ENCODE measurements around the gene C19orf12. TPM values are rescaled to one million over a fixed set of nuclear protein-coding genes. Genes with fewer than 3 reads are reported as not detected.

The C19orf12 gene
- total and polyA plus RNA-seq, 2 donors = 18.1 to 27.5 TPM

- no peak for DNase-seq (ENCODE audit: low read depth in 6 of 9, low spot score in 9 of 9)
- H3K36me3 ChIP-seq (ENCODE audit: control insufficient read depth in 2 of 2, insufficient read depth in 2 of 2, low read length in 1 of 2) = no peaks in the 10 kb centered on the region
- 88% methylated on average over 7 of the region's 7 CpGs for WGBS
- no peaks in the 10 kb centered on the region for H3K9me3 ChIP-seq (ENCODE audit: control insufficient read depth in 2 of 2, insufficient read depth in 1 of 2, low read length in 1 of 2)
- H3K4me3 ChIP-seq (ENCODE audit: low read length in 2 of 2) = no peak overlapping the region
- no peaks in the 10 kb centered on the region for H3K27me3 ChIP-seq (ENCODE audit: control insufficient read depth in 2 of 2, insufficient read depth in 1 of 2, low read length in 1 of 2)
- no peak overlapping the region for H3K27ac ChIP-seq (ENCODE audit: low read depth in 1 of 2, low read length in 1 of 2)
- H3K4me1 ChIP-seq (ENCODE audit: control insufficient read depth in 2 of 2, insufficient read depth in 2 of 2, low read length in 2 of 2) = peaks cover 2 to 3% of the 10 kb centered on the region in 2 donors
Observed at GRCh38 chr19:29650772-29651387, 64.2 kb downstream of the C19orf12 start.

Other genes with a start within 250 kb of the C19orf12 start
- gene VSTM2B, start 189.3 kb downstream of the C19orf12 start, total RNA-seq = not detected
- 0.16 TPM for gene VSTM2B, start 189.3 kb downstream of the C19orf12 start, polyA plus RNA-seq
- 85.0 TPM for gene POP4, start 109.0 kb downstream of the C19orf12 start, total RNA-seq
- 76.3 TPM for gene POP4, start 109.0 kb downstream of the C19orf12 start, polyA plus RNA-seq
- 17.8 TPM for gene PLEKHF1, start 49.8 kb downstream of the C19orf12 start, total RNA-seq
- 35.4 TPM for gene PLEKHF1, start 49.8 kb downstream of the C19orf12 start, polyA plus RNA-seq
- 8.2 TPM for gene CCNE1, start 96.7 kb upstream of the C19orf12 start, total RNA-seq
- gene CCNE1, start 96.7 kb upstream of the C19orf12 start, polyA plus RNA-seq = 3.4 TPM
- 59.6 TPM for gene URI1, start 227.0 kb upstream of the C19orf12 start, total RNA-seq
- gene URI1, start 227.0 kb upstream of the C19orf12 start, polyA plus RNA-seq = 51.4 TPM

All from thymus (tissue), 11 donors.